HepG2 (cell line): Measurements from ENCODE around the gene THBS2. TPM values are rescaled to one million over a fixed set of nuclear protein-coding genes. Genes with fewer than 3 reads are reported as not detected.

Experiments
- AGO2 ChIP-seq: fragments of 200-400 bp; formaldehyde crosslinking; optimal IDR thresholded peaks from 2 replicates; pipeline ENCODE3; 2017; ENCODE audit warnings: mild to moderate bottlenecking, low read depth, low read length, moderate library complexity
- BRCA1 ChIP-seq: sonication (generic); formaldehyde crosslinking; IDR thresholded peaks from 2 replicates; pipeline ENCODE4 v1.4.0; 2020; ENCODE audit warnings: missing genetic modification reagents
- CBX1 ChIP-seq: IDR thresholded peaks from one replicate; pipeline ENCODE4 v1.6.1; 2016; ENCODE audit warnings: antibody characterized with exemption, low read depth
- CHCHD3 ChIP-seq: sonication (generic); formaldehyde crosslinking; IDR thresholded peaks from 2 replicates; pipeline ENCODE4 v1.8.0; 2022; ENCODE audit warnings: mild to moderate bottlenecking, missing genetic modification reagents, moderate library complexity
- EED ChIP-seq: sonication (generic); formaldehyde crosslinking; IDR thresholded peaks from 2 replicates; pipeline ENCODE4 v1.5.0; 2020; ENCODE audit warnings: mild to moderate bottlenecking, missing genetic modification reagents
- FOXA1 ChIP-seq, 2 experiments: fragments of 450-650 bp in 1 of 2; sonication (generic) in 1 of 2; formaldehyde crosslinking in 1 of 2; IDR thresholded peaks; 2 replicates each; pipeline versions ENCODE4 v1.4.0 to v1.6.1; 2016 to 2020; ENCODE audit warnings: missing genetic modification reagents in 1 of 2
- HNF4G ChIP-seq, 2 experiments: sonication (generic) in 1 of 2; formaldehyde crosslinking in 1 of 2; IDR thresholded peaks; 2 replicates each; pipeline versions ENCODE4 v1.4.0 to v1.6.1; 2011 to 2020; ENCODE audit warnings: borderline replicate concordance in 2 of 2, low read depth in 2 of 2, mild to moderate bottlenecking in 2 of 2, low read length in 1 of 2, missing genetic modification reagents in 1 of 2, moderate library complexity in 1 of 2
- MAFG ChIP-seq: sonication (generic); formaldehyde crosslinking; IDR thresholded peaks from 2 replicates; pipeline ENCODE4 v1.5.1; 2020; ENCODE audit warnings: mild to moderate bottlenecking, missing genetic modification reagents
- NCOA2 ChIP-seq: sonication (generic); formaldehyde crosslinking; IDR thresholded peaks from 2 replicates; pipeline ENCODE4 v1.8.0; 2022; ENCODE audit warnings: inconsistent platforms
- NFE2 ChIP-seq: sonication (generic); formaldehyde crosslinking; IDR thresholded peaks from 2 replicates; pipeline ENCODE4 v1.4.0; 2020; ENCODE audit warnings: missing genetic modification reagents
- NFIB ChIP-seq: sonication (generic); formaldehyde crosslinking; IDR thresholded peaks from 2 replicates; pipeline ENCODE4 v1.9.0; 2021; ENCODE audit warnings: missing genetic modification reagents, mild to moderate bottlenecking, borderline replicate concordance
- NFKBIZ ChIP-seq: IDR thresholded peaks from 2 replicates; pipeline ENCODE4 v1.6.1; 2018; ENCODE audit warnings: missing genetic modification reagents, missing compliant biosample characterization
- PRPF4 ChIP-seq: fragments of 200-400 bp; formaldehyde crosslinking; IDR thresholded peaks from 2 replicates; pipeline ENCODE4 v1.6.1; 2016; ENCODE audit warnings: low read length, low read depth; ENCODE audit not compliant: poor library complexity, severe bottlenecking
- SNAPC2 ChIP-seq: sonication (generic); formaldehyde crosslinking; IDR thresholded peaks from 2 replicates; pipeline ENCODE4 v1.8.1; 2022; ENCODE audit warnings: mild to moderate bottlenecking, missing genetic modification reagents
- ZBTB42 ChIP-seq: sonication (generic); formaldehyde crosslinking; IDR thresholded peaks from 2 replicates; pipeline ENCODE4 v1.5.0; 2020; ENCODE audit warnings: mild to moderate bottlenecking, missing genetic modification reagents
- ZKSCAN8 ChIP-seq: IDR thresholded peaks from 2 replicates; pipeline ENCODE4 v1.6.1; 2016; ENCODE audit warnings: borderline replicate concordance, missing genetic modification reagents, missing compliant biosample characterization
- ZNF160 ChIP-seq: sonication (generic); formaldehyde crosslinking; IDR thresholded peaks from 2 replicates; pipeline ENCODE4 v1.8.0; 2022; ENCODE audit warnings: mild to moderate bottlenecking, inconsistent platforms, missing genetic modification reagents
- ZNF230 ChIP-seq: sonication (generic); formaldehyde crosslinking; IDR thresholded peaks from 2 replicates; pipeline ENCODE4 v1.4.0; 2020; ENCODE audit warnings: mild to moderate bottlenecking, missing genetic modification reagents
- ZNF3 ChIP-seq: IDR thresholded peaks from 2 replicates; pipeline ENCODE4 v1.7.0; 2017; ENCODE audit warnings: inconsistent platforms
- ZNF431 ChIP-seq: sonication (generic); formaldehyde crosslinking; IDR thresholded peaks from 2 replicates; pipeline ENCODE4 v1.9.0; 2022; ENCODE audit warnings: missing genetic modification reagents, low read depth, mild to moderate bottlenecking, borderline replicate concordance
- ZNF709 ChIP-seq: sonication (generic); formaldehyde crosslinking; IDR thresholded peaks from 2 replicates; pipeline ENCODE4 v1.5.0; 2020; ENCODE audit warnings: mild to moderate bottlenecking, missing genetic modification reagents
- polyA plus RNA-seq, 8 experiments: library from polyadenylated mRNA; depleted of rRNA in 3 of 8; stranded (reverse) in 7 of 8; unstranded in 1 of 8; fragments of >200 nt; fragmentation: Illumina TruSeq in 4 of 8; extraction: Trizol in 4 of 8; gene quantifications; 2 replicates each; pipeline versions ENCODE4 v1.2.1 to v1.2.3, GENCODE V29; 2011 to 2016; ENCODE audit warnings: low read depth in 4 of 8, missing spikeins in 1 of 8, mixed read lengths in 1 of 8; ENCODE audit not compliant: insufficient read depth in 1 of 8
- total RNA-seq, 5 experiments: library from RNA; depleted of rRNA; stranded (reverse); fragments of >200 nt; fragmentation: Illumina TruSeq; extraction: Trizol; gene quantifications; 2 replicates each; pipeline ENCODE4 v1.2.3, GENCODE V29; 2016; ENCODE audit warnings: low read depth in 1 of 5
- TF ChIP-seq, protein P1 (sequence below): sonication (generic); formaldehyde crosslinking; IDR thresholded peaks from 2 replicates; pipeline ENCODE4 v1.5.1; 2020; ENCODE audit warnings: mild to moderate bottlenecking, missing genetic modification reagents, moderate library complexity

THBS2 gene
- total and polyA plus RNA-seq, 2 of the 13 experiments (the other 11 are each of a cell fraction or from before 2014, with no cell fraction given) = 0.12 to 0.15 TPM

DNA sequence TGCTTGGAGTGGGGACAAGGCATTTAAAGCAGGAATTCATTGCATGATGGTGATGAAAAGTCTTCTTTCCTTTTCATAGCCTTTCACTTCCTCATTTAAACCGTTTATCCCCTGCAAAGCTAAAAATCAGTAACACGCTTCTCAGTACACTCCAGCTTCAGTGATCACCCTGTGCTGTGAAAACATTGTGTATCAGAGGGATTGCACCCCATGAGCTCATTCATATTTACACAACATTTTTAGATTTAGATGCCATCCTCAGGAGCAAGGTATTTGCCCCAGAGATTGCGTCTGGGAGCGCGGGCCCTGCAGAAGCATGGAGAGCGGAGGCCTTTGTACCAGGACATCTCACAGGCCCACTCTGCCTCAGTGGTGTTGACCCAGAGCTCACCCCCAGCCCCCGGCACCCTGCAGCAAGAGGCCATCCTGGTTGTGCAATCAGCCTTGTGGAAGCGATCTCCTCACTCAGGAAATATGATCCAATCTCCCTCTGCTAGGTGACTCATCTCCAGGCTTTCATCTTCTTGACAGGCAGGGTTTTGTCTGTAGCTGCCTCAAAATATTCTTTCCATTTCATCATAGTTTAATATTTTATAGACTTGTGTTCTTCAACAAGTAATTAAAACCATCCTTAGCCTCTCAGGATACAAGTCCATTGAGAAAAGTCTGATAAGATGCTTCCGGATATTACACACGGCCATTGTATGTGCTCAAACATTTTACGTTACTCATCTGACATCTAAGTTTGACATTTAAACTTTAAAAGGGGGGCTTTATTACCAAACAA lies 38.9 kb upstream of the THBS2 start (continued):
- TF ChIP-seq, protein P1, sequence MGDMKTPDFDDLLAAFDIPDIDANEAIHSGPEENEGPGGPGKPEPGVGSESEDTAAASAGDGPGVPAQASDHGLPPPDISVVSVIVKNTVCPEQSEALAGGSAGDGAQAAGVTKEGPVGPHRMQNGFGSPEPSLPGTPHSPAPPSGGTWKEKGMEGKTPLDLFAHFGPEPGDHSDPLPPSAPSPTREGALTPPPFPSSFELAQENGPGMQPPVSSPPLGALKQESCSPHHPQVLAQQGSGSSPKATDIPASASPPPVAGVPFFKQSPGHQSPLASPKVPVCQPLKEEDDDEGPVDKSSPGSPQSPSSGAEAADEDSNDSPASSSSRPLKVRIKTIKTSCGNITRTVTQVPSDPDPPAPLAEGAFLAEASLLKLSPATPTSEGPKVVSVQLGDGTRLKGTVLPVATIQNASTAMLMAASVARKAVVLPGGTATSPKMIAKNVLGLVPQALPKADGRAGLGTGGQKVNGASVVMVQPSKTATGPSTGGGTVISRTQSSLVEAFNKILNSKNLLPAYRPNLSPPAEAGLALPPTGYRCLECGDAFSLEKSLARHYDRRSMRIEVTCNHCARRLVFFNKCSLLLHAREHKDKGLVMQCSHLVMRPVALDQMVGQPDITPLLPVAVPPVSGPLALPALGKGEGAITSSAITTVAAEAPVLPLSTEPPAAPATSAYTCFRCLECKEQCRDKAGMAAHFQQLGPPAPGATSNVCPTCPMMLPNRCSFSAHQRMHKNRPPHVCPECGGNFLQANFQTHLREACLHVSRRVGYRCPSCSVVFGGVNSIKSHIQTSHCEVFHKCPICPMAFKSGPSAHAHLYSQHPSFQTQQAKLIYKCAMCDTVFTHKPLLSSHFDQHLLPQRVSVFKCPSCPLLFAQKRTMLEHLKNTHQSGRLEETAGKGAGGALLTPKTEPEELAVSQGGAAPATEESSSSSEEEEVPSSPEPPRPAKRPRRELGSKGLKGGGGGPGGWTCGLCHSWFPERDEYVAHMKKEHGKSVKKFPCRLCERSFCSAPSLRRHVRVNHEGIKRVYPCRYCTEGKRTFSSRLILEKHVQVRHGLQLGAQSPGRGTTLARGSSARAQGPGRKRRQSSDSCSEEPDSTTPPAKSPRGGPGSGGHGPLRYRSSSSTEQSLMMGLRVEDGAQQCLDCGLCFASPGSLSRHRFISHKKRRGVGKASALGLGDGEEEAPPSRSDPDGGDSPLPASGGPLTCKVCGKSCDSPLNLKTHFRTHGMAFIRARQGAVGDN (CRISPR knock-in tag) = peak; percentile 89
- no peak for TF ChIP-seq NFE2 (CRISPR knock-in tag)
- peak; percentile 85; the same call in 1 of the 2 replicates for TF ChIP-seq BRCA1 (CRISPR knock-in tag)
- peak; percentile 55 for TF ChIP-seq ZKSCAN8 (CRISPR knock-in tag)
- no peak for TF ChIP-seq ZNF3
- TF ChIP-seq NFIB (CRISPR knock-in tag) = no peak
- no peak for TF ChIP-seq ZNF160
- peak; percentile 97 for TF ChIP-seq NCOA2
- TF ChIP-seq EED = no peak
- no peak for TF ChIP-seq CHCHD3 (CRISPR knock-in tag)
- peak; percentile 68; the same call in 1 of the 2 replicates for TF ChIP-seq HNF4G (IDR thresholded peaks at IDR 0.05; ENCODE audit: borderline replicate concordance, low read depth, low read length)
- TF ChIP-seq HNF4G (CRISPR knock-in tag; IDR thresholded peaks at IDR 0.05; ENCODE audit: borderline replicate concordance, low read depth) = peak; percentile 63; the same call in 1 of the 2 replicates
- TF ChIP-seq AGO2 = no peak
- no peak for TF ChIP-seq SNAPC2 (CRISPR knock-in tag)
- TF ChIP-seq ZNF230 (CRISPR knock-in tag) = no peak
- TF ChIP-seq FOXA1 (IDR thresholded peaks at IDR 0.05) = peak; percentile 51; the same call in 1 of the 2 replicates
- TF ChIP-seq FOXA1 (CRISPR knock-in tag; IDR thresholded peaks at IDR 0.05) = peak; percentile 96
- peak; percentile 93 for TF ChIP-seq NFKBIZ (CRISPR knock-in tag)
- no peak for TF ChIP-seq PRPF4
- TF ChIP-seq MAFG (CRISPR knock-in tag) = no peak
- TF ChIP-seq ZBTB42 (CRISPR knock-in tag) = 0 out of 2 replicates have a peak, but pooled peaks have one; percentile 41
- no peak for TF ChIP-seq ZNF709 (CRISPR knock-in tag)
- TF ChIP-seq ZNF431 = 0 out of 2 replicates have a peak, but pooled peaks have one; percentile 50
- peak; percentile 89 for TF ChIP-seq CBX1
